CD4-positive, alpha-beta memory T cell (primary cell): Measurements from ENCODE around the gene UGT1A10. TPM values are rescaled to one million over a fixed set of nuclear protein-coding genes. Genes with fewer than 3 reads are reported as not detected.

Experiments
- CTCF ChIA-PET: fragments of 350-600 bp; sonication (Branson Sonifier 250); formaldehyde crosslinking; loops from one replicate; lab custom pipeline; 2021; ENCODE audit warnings: inconsistent platforms; ENCODE audit not compliant: partially characterized antibody; lab: Charles Lee
- POLR2A ChIA-PET: fragments of 350-600 bp; sonication (Branson Sonifier 250); formaldehyde crosslinking; loops from one replicate; lab custom pipeline; 2021; ENCODE audit not compliant: partially characterized antibody; lab: Charles Lee
- DNase-seq, 5 donors: peaks; one replicate each; pipeline versions ENCODE4 v3.0.0 to v3.0.0-alpha.2; 2020 to 2022; ENCODE audit warnings: mixed read lengths in 1 of 5
- H3K27ac ChIP-seq: one replicate; pipeline ENCODE4 v1.7.0; 2013; ENCODE audit warnings: low read depth, low read length
- H3K27me3 ChIP-seq: 2 replicates; pipeline ENCODE4 v1.7.0; 2013; ENCODE audit warnings: mild to moderate bottlenecking, low read length, moderate library complexity; ENCODE audit not compliant: insufficient read depth
- H3K36me3 ChIP-seq: 2 replicates; pipeline ENCODE4 v1.7.0; 2013; ENCODE audit warnings: mild to moderate bottlenecking, low read length, moderate library complexity; ENCODE audit not compliant: insufficient read depth
- H3K4me1 ChIP-seq: 2 replicates; pipeline ENCODE4 v1.7.0; 2013; ENCODE audit warnings: mild to moderate bottlenecking, low read length, moderate library complexity; ENCODE audit not compliant: insufficient read depth
- H3K4me3 ChIP-seq, 2 donors: one replicate each; pipeline ENCODE4 v1.7.0; 2013; ENCODE audit warnings: low read length in 2 of 2, mild to moderate bottlenecking in 1 of 2
- H3K9me3 ChIP-seq, 2 donors: one replicate each; pipeline ENCODE4 v1.7.0; 2013; ENCODE audit warnings: low read length in 2 of 2, control low read depth in 1 of 2; ENCODE audit not compliant: control insufficient read depth in 1 of 2
- H3K27ac Mint-ChIP-seq, 7 donors: one replicate each; pipeline ENCODE4 v1.8.0; 2020 to 2021; ENCODE audit warnings: mixed read lengths in 7 of 7, mild to moderate bottlenecking in 6 of 7, inconsistent platforms in 3 of 7, moderate library complexity in 3 of 7
- H3K27me3 Mint-ChIP-seq, 2 donors: one replicate each; pipeline ENCODE4 v1.8.0; 2020 to 2021; ENCODE audit warnings: mixed read lengths in 2 of 2
- H3K36me3 Mint-ChIP-seq, 2 donors: one replicate each; pipeline ENCODE4 v1.8.0; 2020 to 2021; ENCODE audit warnings: mixed read lengths in 2 of 2, inconsistent platforms in 1 of 2, mild to moderate bottlenecking in 1 of 2
- H3K4me1 Mint-ChIP-seq, 4 donors: one replicate each; pipeline ENCODE4 v1.8.0; 2020 to 2021; ENCODE audit warnings: mixed read lengths in 4 of 4, mild to moderate bottlenecking in 1 of 4
- H3K4me3 Mint-ChIP-seq, 8 donors: one replicate each; pipeline ENCODE4 v1.8.0; 2020 to 2021; ENCODE audit warnings: mixed read lengths in 8 of 8, mild to moderate bottlenecking in 7 of 8, moderate library complexity in 6 of 8, inconsistent platforms in 3 of 8
- H3K9me3 Mint-ChIP-seq, 8 donors: one replicate each; pipeline ENCODE4 v1.8.0; 2020 to 2021; ENCODE audit warnings: mixed read lengths in 8 of 8, mild to moderate bottlenecking in 5 of 8, inconsistent platforms in 3 of 8, moderate library complexity in 1 of 8
- intact Hi-C: fragments of 100-400 bp; cut with micrococcal nuclease; formaldehyde crosslinking; loops from one replicate; pipeline ENCODE4 v1.15.1; 2023
- polyA plus RNA-seq, 2 donors: library from polyadenylated mRNA; unstranded; fragments of 300-500 nt; fragmentation: Illumina TruSeq; gene quantifications; one replicate each; pipeline ENCODE4 v1.2.3, GENCODE V29; 2021
- total RNA-seq, 2 experiments: library from RNA; stranded (reverse); gene quantifications; one replicate each; pipeline ENCODE4 v1.2.3, GENCODE V29; 2021

The UGT1A10 gene
- total and polyA plus RNA-seq, 4 experiments from 2014 or later = not detected

DNA sequence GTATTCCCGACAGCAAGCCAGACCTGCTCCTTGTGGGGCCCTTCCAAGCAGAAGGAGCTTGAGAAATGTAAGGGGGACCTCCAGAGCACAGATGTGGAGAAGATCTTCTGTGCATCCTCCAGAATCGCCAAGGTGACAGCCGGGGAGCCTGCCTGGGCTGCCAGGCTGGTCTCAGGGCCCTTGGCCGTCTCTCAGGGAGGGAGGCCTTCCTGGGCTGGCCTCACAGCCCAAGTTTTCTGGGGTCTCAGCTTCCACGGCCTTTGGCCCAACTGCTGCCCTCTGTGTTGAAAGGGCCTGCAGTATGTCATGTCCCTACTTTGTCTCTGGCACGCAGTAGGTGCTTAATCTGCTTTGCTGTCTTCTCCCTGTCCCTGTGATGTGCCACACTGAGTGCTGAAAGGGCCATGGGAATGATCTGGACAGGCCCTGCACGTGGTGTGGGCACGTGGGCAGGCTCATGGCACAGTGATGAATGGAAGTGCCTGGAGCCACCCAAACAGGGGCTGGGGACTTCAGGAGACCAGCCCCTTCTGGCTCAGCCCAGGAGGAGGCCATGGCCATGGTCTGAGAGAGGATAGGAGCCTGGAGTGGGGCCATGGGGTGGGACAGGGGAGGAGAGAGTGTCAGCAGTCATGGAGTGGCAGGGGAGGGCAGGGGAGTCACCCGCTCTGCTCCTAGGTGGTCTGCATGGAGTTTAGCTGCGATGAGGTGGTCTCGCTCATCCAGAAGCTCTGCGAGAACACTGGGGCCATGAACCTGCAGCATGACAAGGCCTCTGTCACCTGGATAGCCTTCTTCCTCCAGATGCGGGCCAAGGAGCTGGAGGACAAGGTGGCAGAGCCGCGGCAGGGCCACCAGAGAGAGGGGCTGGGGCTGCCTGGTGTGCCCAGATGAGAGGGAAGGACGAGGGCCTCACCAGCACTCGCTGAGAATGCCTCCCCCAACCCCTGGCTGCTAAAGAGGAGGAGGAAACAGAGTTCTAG lies 182.7 kb downstream of the UGT1A10 start:
- Histone ChIP-seq H3K27me3 (no peaks in the 10 kb centered on the region), H3K27ac (no peak overlapping the region), H3K36me3 (no peaks in the 10 kb centered on the region), H3K4me1 (no peaks in the 10 kb centered on the region), H3K9me3 (no peaks in the 10 kb centered on the region), H3K4me3 (no peak overlapping the region)
- ChIA-PET POLR2A (no interaction called here), CTCF (no interaction called here)
- intact Hi-C loops = no loop called here
- Mint-ChIP-seq H3K4me3 (no peak overlapping the region), H3K27me3 (peaks cover 1 to 11% of the 10 kb centered on the region in 2 donors), H3K9me3 (no peaks in the 10 kb centered on the region), H3K4me1 (no peaks in the 10 kb centered on the region), H3K27ac (no peak overlapping the region), H3K36me3 (no peaks in the 10 kb centered on the region)
- no peak for DNase-seq

DNA sequence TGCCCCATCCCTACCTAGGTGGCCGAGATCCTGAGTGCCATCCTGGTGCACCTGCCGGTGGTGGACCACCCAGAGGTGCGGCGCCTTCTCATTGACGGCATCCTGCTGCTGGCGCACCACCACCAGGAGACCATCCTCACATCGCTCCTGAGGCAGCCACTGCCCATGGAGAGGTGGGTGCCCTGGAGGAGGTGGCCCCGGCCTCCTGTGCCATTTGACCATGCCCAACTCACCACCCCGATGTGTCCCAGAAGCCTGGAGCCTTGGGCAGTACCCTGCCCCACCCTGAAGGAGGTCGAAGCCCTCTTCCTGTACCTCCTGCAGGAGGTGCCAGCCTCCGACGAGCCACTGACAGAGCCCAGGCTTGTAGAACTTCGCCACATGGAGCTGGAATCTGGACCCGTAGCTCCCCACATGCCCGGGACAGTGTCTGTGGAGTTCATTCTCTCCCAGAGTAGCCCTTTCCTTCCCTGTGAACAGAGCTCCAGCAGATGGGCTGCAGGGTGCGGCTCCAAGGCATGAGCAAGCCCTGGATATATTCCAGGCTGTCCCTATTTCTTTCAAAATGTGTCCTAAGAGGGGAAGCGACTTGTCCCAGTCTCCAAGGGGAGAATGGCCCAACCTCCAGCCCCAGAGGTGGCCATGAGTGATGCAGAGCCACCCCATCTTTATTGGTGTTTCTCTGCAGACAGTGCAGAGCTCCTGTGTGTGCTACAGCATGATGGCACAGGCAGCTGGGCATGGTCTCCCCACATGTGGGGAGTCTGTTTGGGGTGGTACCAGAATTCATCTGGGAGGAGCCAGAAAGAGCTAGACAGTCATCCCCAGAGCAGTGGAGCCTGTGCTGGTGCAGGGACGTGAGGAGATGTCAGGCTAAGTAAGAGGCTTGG lies 183.9 kb downstream of the UGT1A10 start:
- no peak for DNase-seq
- CTCF ChIA-PET = no interaction called here
- H3K9me3 Mint-ChIP-seq = no peaks in the 10 kb centered on the region
- H3K4me3 Mint-ChIP-seq = no peak overlapping the region
- H3K27ac Mint-ChIP-seq = no peak overlapping the region
- Histone ChIP-seq H3K27ac (no peak overlapping the region), H3K27me3 (no peaks in the 10 kb centered on the region), H3K9me3 (no peaks in the 10 kb centered on the region), H3K4me3 (no peak overlapping the region), H3K36me3 (no peaks in the 10 kb centered on the region), H3K4me1 (no peaks in the 10 kb centered on the region)
- H3K27me3 Mint-ChIP-seq = peaks cover 1 to 9% of the 10 kb centered on the region in 2 donors
- POLR2A ChIA-PET = no interaction called here
- H3K4me1 Mint-ChIP-seq = no peaks in the 10 kb centered on the region
- intact Hi-C loops = no loop called here
- H3K36me3 Mint-ChIP-seq = no peaks in the 10 kb centered on the region

DNA sequence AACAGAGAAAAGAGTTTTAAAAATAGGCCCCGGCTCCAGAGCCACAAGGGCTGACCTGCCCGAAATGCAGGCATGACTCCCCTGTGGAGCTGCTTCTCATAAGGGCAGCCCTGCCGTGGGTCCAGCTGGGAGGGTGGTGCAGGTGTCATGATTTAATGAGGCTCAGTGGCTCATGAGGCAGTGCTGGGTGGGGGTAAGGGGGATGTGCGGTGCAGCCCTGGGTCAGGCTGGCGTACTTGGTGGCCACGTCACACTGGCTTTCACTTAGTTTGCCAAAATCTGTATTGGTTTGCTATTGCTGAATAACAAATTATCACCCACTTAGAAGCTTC lies 184.5 kb downstream of the UGT1A10 start:
- H3K4me3 ChIP-seq = no peak overlapping the region
- H3K36me3 ChIP-seq = no peaks in the 10 kb centered on the region
- intact Hi-C loops = no loop called here
- H3K4me1 ChIP-seq = no peaks in the 10 kb centered on the region
- Mint-ChIP-seq H3K4me1 (no peaks in the 10 kb centered on the region), H3K27me3 (peaks cover 1 to 9% of the 10 kb centered on the region in 2 donors), H3K9me3 (no peaks in the 10 kb centered on the region), H3K4me3 (no peak overlapping the region), H3K27ac (no peak overlapping the region), H3K36me3 (no peaks in the 10 kb centered on the region)
- H3K9me3 ChIP-seq = no peaks in the 10 kb centered on the region
- H3K27me3 ChIP-seq = no peaks in the 10 kb centered on the region
- CTCF ChIA-PET = no interaction called here
- H3K27ac ChIP-seq = no peak overlapping the region
- POLR2A ChIA-PET = no interaction called here
- DNase-seq = no peak

DNA sequence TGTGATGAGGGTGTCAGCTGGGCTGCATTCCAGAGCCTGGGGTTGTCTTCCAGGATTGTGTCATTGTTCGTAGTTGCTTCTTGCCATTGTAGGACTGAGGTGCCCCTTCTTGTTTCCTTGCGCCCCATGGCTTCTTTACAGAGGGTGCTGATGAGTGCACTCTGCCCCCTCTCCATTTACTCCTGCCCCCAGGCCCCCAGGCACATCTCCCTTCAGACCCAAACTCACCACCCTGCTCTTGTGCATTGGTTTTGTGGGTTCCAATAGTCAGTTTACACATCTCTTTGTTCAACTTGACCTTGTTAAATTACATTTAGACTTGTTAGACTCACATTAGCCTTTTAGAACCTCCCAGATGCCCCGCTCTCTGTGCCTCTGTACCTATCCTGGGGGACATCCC lies 184.9 kb downstream of the UGT1A10 start:
- peaks cover 3 to 9% of the 10 kb centered on the region in 2 donors for H3K27me3 Mint-ChIP-seq
- CTCF ChIA-PET = no interaction called here
- POLR2A ChIA-PET = no interaction called here
- Histone ChIP-seq H3K4me3 (no peak overlapping the region), H3K36me3 (no peaks in the 10 kb centered on the region), H3K27me3 (no peaks in the 10 kb centered on the region), H3K27ac (no peak overlapping the region), H3K4me1 (no peaks in the 10 kb centered on the region), H3K9me3 (no peaks in the 10 kb centered on the region)
- H3K9me3 Mint-ChIP-seq = no peaks in the 10 kb centered on the region
- H3K36me3 Mint-ChIP-seq = no peaks in the 10 kb centered on the region
- no peak overlapping the region for H3K4me3 Mint-ChIP-seq
- no peaks in the 10 kb centered on the region for H3K4me1 Mint-ChIP-seq
- intact Hi-C loops = no loop called here
- no peak for DNase-seq
- H3K27ac Mint-ChIP-seq = no peak overlapping the region

DNA sequence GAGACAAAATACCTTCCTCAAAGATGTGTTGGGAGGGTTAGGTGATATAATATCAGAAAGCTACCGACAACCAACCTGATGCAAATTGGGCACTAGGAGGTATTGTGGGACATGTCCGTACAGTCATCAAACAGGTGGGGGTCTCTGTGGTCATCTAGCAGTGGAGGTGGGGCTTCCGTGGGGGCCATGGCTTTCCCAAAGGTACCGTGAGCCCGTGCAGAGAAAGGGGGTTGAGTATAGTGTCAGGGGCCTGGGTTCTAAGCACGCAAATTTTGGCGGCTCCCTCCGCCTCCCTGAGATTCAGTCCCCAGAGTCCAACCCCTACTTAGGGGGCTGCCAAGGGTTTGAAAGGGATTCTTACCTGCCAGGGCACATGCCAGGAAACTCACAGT lies 185.5 kb downstream of the UGT1A10 start:
- H3K36me3 Mint-ChIP-seq = no peaks in the 10 kb centered on the region
- ChIA-PET CTCF (no interaction called here), POLR2A (no interaction called here)
- Histone ChIP-seq H3K9me3 (no peaks in the 10 kb centered on the region), H3K27ac (no peak overlapping the region), H3K4me3 (no peak overlapping the region), H3K36me3 (no peaks in the 10 kb centered on the region), H3K27me3 (no peaks in the 10 kb centered on the region), H3K4me1 (no peaks in the 10 kb centered on the region)
- no peaks in the 10 kb centered on the region for H3K4me1 Mint-ChIP-seq
- peaks cover 3 to 9% of the 10 kb centered on the region in 2 donors for H3K27me3 Mint-ChIP-seq
- H3K4me3 Mint-ChIP-seq = no peak overlapping the region
- intact Hi-C loops = no loop called here
- DNase-seq = no peak
- H3K27ac Mint-ChIP-seq = no peak overlapping the region
- no peaks in the 10 kb centered on the region for H3K9me3 Mint-ChIP-seq

DNA sequence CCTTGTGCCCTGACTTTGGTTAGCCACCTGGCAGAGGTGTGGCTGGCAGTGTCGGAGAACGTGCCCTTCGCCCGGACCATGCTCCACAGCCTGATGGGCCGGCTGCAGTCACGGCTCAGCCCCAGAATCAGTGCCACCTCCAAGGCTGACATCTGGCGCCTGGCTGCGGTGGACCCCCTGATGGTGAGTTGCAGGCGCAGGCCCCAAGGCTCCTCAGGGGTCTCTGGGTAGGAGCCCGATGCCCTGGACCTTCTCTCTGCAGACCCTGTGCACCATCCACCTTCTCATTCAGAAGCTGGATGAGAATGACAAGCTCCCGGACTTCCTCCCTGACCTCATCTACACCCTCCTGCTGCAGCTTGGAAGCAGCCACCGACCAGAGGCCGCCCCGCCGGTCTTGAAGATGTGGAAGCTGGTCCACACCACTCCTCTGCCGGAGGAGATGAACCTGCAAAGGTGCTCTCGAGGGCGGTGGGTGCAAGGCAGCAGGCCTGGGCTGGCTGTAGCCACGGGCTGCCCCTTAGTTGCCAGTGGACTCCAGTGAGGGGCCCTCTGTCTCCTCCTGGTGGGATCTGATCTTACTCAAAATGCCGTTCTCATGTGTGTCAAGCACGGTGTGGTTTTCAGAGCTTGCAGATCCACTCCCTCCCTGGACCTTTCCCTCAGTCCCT lies 186.0 kb downstream of the UGT1A10 start:
- Histone ChIP-seq H3K4me3 (no peak overlapping the region), H3K27ac (no peak overlapping the region), H3K9me3 (no peaks in the 10 kb centered on the region), H3K36me3 (no peaks in the 10 kb centered on the region), H3K27me3 (no peaks in the 10 kb centered on the region), H3K4me1 (no peaks in the 10 kb centered on the region)
- H3K27ac Mint-ChIP-seq = no peak overlapping the region
- intact Hi-C loops = no loop called here
- no peaks in the 10 kb centered on the region for H3K4me1 Mint-ChIP-seq
- ChIA-PET POLR2A (no interaction called here), CTCF (no interaction called here)
- no peak for DNase-seq
- H3K9me3 Mint-ChIP-seq = no peaks in the 10 kb centered on the region
- peaks cover 3 to 6% of the 10 kb centered on the region in 2 donors for H3K27me3 Mint-ChIP-seq
- H3K36me3 Mint-ChIP-seq = no peaks in the 10 kb centered on the region
- no peak overlapping the region for H3K4me3 Mint-ChIP-seq
